T-cell (primary cell): Measurements from ENCODE around the gene ALDH2. TPM values are rescaled to one million over a fixed set of nuclear protein-coding genes. Genes with fewer than 3 reads are reported as not detected.

Source experiments
- ATAC-seq, 4 experiments: fragments of 200-7000 bp in 3 of 4; fragments of 150-1000 bp in 1 of 4; cut with Tn5 transposase; replicated peaks in 1 of 4; 1 replicate in 3 of 4; 2 replicates in 1 of 4; pipeline ENCODE4 v1.10.0; 2021; ENCODE audit warnings: moderate library complexity in 3 of 4, mild to moderate bottlenecking in 2 of 4, moderate number of reproducible peaks in 1 of 4
- CTCF ChIA-PET, 2 donors: fragments of 300-600 bp; sonication (Branson Sonifier 250); formaldehyde crosslinking; loops; one replicate each; lab custom pipeline; 2022; ENCODE audit warnings: antibody characterized with exemption in 2 of 2; lab: Charles Lee
- POLR2A ChIA-PET, 2 donors: fragments of 300-600 bp; sonication (Branson Sonifier 250); formaldehyde crosslinking; loops; one replicate each; lab custom pipeline; 2022; ENCODE audit warnings: antibody characterized with exemption in 2 of 2; lab: Charles Lee
- DNase-seq, 35 experiments: peaks; one replicate each; pipeline versions ENCODE4 v3.0.0 to v3.0.0-alpha.2; 2013 to 2023
- H3K27ac ChIP-seq: one replicate; pipeline ENCODE4 v1.5.1; 2013; ENCODE audit warnings: low read length
- H3K27me3 ChIP-seq, 2 experiments: replicated peaks in 1 of 2; 1 replicate in 1 of 2; 2 replicates in 1 of 2; pipeline versions ENCODE4 v1.6.1 to v1.7.0; 2013; ENCODE audit warnings: low read length in 1 of 2, mixed read lengths in 1 of 2; ENCODE audit not compliant: control insufficient read depth in 2 of 2, insufficient read depth in 2 of 2; ENCODE audit errors: extremely low read depth in 1 of 2
- H3K36me3 ChIP-seq, 2 donors: 1 replicate in 1 of 2; 2 replicates in 1 of 2; pipeline versions ENCODE4 v1.6.1 to v1.7.0; 2013; ENCODE audit warnings: low read length in 1 of 2; ENCODE audit not compliant: control insufficient read depth in 2 of 2, insufficient read depth in 1 of 2; ENCODE audit errors: extremely low read depth in 1 of 2
- H3K4me1 ChIP-seq, 2 experiments: 1 replicate in 1 of 2; 2 replicates in 1 of 2; pipeline versions ENCODE4 v1.6.1 to v1.7.0; 2013; ENCODE audit warnings: low read length in 2 of 2, mixed read lengths in 1 of 2; ENCODE audit not compliant: insufficient read depth in 2 of 2, control insufficient read depth in 1 of 2; ENCODE audit errors: extremely low read depth in 1 of 2
- H3K4me3 ChIP-seq, 2 donors: 1 replicate in 1 of 2; 2 replicates in 1 of 2; pipeline versions ENCODE4 v1.5.1 to v1.7.0; 2013; ENCODE audit warnings: mild to moderate bottlenecking in 2 of 2, low read length in 1 of 2, moderate library complexity in 1 of 2; ENCODE audit not compliant: control insufficient read depth in 1 of 2; ENCODE audit errors: extremely low read depth in 1 of 2
- H3K9me3 ChIP-seq: 2 replicates; pipeline ENCODE4 v1.7.0; 2013
- H3K27ac Mint-ChIP-seq, 2 donors: one replicate each; pipeline ENCODE4 v1.8.0; 2020 to 2021; ENCODE audit warnings: mild to moderate bottlenecking in 2 of 2, mixed read lengths in 2 of 2
- H3K27me3 Mint-ChIP-seq, 2 donors: one replicate each; pipeline ENCODE4 v1.8.0; 2021 to 2022; ENCODE audit warnings: mixed read lengths in 2 of 2
- H3K36me3 Mint-ChIP-seq: one replicate; pipeline ENCODE4 v1.8.0; 2021; ENCODE audit warnings: mixed read lengths
- H3K4me1 Mint-ChIP-seq, 3 donors: one replicate each; pipeline ENCODE4 v1.8.0; 2020 to 2022; ENCODE audit warnings: mixed read lengths in 3 of 3, mild to moderate bottlenecking in 1 of 3
- H3K4me3 Mint-ChIP-seq, 3 donors: one replicate each; pipeline ENCODE4 v1.8.0; 2020 to 2022; ENCODE audit warnings: mild to moderate bottlenecking in 3 of 3, mixed read lengths in 3 of 3, moderate library complexity in 3 of 3
- H3K9me3 Mint-ChIP-seq, 3 donors: one replicate each; pipeline ENCODE4 v1.8.0; 2020 to 2022; ENCODE audit warnings: mixed read lengths in 3 of 3
- WGBS: methylation state at CpG from one replicate; pipeline ENCODE4 v1.1.5; 2013; ENCODE audit warnings: missing lambda C conversion rate; ENCODE audit not compliant: insufficient coverage; 5-methylcytosine and 5-hydroxymethylcytosine counted together
- total RNA-seq, 35 experiments: library from RNA in 6 of 35; stranded (reverse) in 6 of 35; fragments of 120-200 nt in 1 of 35; gene quantifications; one replicate each; pipeline versions ENCODE4 v1.2.1 to v1.2.4 and lab custom pipeline; 2013 to 2026

Gene ALDH2
- total RNA-seq, 5 donors from 2014 or later (not counting 1 experiment from before 2014, with no cell fraction given) = 1.3 to 3.5 (median 2.5) TPM

DNA sequence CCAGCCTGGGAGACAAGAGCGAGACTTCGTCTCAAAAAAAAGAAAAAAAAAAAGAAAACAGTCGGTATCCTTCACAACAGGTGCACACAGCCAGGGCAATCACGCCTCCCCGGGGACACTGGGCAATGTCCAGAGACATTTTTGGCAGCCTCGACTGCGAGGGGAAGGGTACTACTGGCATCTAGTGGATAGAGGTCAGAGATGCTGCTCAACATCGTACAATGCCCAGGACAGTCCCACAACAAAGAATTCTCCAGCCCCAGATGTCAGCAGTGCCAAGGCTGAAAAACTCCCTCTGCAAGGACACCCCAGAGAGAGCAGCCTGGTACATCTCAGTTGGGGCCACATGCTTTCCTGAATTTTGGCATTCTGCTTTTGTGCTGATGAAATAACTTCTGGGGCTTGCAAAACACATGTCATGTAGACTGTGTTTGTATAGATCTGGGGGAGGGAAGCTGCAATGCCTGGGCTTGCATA is 21.5 kb downstream of the ALDH2 start:
- H3K4me3 ChIP-seq = no peak overlapping the region
- Mint-ChIP-seq H3K36me3 (no peaks in the 10 kb centered on the region), H3K9me3 (no peaks in the 10 kb centered on the region), H3K4me1 (no peaks in the 10 kb centered on the region), H3K27me3 (no peaks in the 10 kb centered on the region), H3K27ac (no peak overlapping the region), H3K4me3 (no peak overlapping the region)
- H3K27ac ChIP-seq = no peak overlapping the region
- H3K27me3 ChIP-seq = no peaks in the 10 kb centered on the region
- H3K36me3 ChIP-seq = no peaks in the 10 kb centered on the region
- DNase-seq (no peak), ATAC-seq (no peak)
- H3K9me3 ChIP-seq = no peaks in the 10 kb centered on the region
- WGBS = 73% methylated on average over 2 of the region's 8 CpGs
- no peaks in the 10 kb centered on the region for H3K4me1 ChIP-seq
- POLR2A ChIA-PET = interaction anchor here in 1 of 2 donors (0.5 kb wide), 1 partner anchor 1534 kb away, joined by 3 read pairs; no protein-coding TSS in a partner anchor
- CTCF ChIA-PET = no interaction called here

DNA sequence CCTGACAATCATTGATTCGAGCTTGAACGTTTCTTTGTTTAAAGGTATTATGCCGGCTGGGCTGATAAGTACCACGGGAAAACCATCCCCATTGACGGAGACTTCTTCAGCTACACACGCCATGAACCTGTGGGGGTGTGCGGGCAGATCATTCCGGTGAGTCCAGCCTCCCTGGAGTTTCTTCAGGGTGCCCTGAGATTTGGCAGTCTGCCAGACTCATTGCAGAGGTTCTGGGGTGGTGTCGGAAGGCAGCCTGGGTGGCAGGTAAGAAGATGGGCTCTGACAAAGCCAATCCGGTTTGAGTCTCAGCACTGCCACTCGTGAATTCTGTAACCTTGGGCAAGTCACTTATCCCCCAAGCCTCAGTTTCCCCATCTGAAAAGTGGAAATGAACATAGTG is 23.0 kb downstream of the ALDH2 start:
- DNase-seq = no peak
- Histone ChIP-seq H3K4me3 (no peak overlapping the region), H3K27me3 (no peaks in the 10 kb centered on the region), H3K9me3 (no peaks in the 10 kb centered on the region), H3K4me1 (no peaks in the 10 kb centered on the region), H3K27ac (no peak overlapping the region), H3K36me3 (no peaks in the 10 kb centered on the region)
- WGBS = 92% methylated on average over 7 of the region's 11 CpGs
- Mint-ChIP-seq H3K27ac (no peak overlapping the region), H3K27me3 (no peaks in the 10 kb centered on the region), H3K4me1 (no peaks in the 10 kb centered on the region), H3K9me3 (no peaks in the 10 kb centered on the region), H3K4me3 (no peak overlapping the region), H3K36me3 (no peaks in the 10 kb centered on the region)
- ChIA-PET POLR2A (no interaction called here), CTCF (no interaction called here)
- no peak for ATAC-seq

DNA sequence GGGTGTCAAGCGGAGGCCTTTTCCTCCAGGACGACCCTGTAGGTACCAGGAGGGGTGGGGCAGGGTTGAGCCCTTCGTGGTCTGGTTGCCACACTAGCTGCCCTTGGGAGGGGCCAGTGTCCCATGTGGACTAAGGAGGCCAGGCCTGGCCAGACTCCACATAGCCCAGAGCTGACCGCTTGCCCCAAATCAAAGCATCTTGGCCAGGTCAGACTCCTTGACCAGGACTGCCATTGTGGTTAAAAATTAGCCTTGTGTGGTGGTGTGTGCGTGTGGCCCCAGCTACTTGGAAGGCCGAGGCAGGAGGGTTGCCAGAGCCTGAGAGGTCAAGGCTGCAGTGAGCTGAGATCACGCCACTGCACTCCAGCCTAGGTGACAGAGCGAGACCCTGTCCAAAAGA is 24.8 kb downstream of the ALDH2 start:
- Histone ChIP-seq H3K9me3 (no peaks in the 10 kb centered on the region), H3K36me3 (no peaks in the 10 kb centered on the region), H3K27ac (no peak overlapping the region), H3K4me3 (no peak overlapping the region), H3K27me3 (no peaks in the 10 kb centered on the region), H3K4me1 (no peaks in the 10 kb centered on the region)
- WGBS = 85% methylated on average over 8 of the region's 8 CpGs
- no peaks in the 10 kb centered on the region for H3K4me1 Mint-ChIP-seq
- ATAC-seq (no peak), DNase-seq (no peak)
- POLR2A ChIA-PET = no interaction called here
- H3K36me3 Mint-ChIP-seq = no peaks in the 10 kb centered on the region
- no peaks in the 10 kb centered on the region for H3K27me3 Mint-ChIP-seq
- no peak overlapping the region for H3K4me3 Mint-ChIP-seq
- CTCF ChIA-PET = interaction anchor here in 1 of 2 donors (0.6 kb wide), 1 partner anchor 23 kb away, joined by 4 read pairs; no protein-coding TSS in a partner anchor
- no peaks in the 10 kb centered on the region for H3K9me3 Mint-ChIP-seq
- no peak overlapping the region for H3K27ac Mint-ChIP-seq

DNA sequence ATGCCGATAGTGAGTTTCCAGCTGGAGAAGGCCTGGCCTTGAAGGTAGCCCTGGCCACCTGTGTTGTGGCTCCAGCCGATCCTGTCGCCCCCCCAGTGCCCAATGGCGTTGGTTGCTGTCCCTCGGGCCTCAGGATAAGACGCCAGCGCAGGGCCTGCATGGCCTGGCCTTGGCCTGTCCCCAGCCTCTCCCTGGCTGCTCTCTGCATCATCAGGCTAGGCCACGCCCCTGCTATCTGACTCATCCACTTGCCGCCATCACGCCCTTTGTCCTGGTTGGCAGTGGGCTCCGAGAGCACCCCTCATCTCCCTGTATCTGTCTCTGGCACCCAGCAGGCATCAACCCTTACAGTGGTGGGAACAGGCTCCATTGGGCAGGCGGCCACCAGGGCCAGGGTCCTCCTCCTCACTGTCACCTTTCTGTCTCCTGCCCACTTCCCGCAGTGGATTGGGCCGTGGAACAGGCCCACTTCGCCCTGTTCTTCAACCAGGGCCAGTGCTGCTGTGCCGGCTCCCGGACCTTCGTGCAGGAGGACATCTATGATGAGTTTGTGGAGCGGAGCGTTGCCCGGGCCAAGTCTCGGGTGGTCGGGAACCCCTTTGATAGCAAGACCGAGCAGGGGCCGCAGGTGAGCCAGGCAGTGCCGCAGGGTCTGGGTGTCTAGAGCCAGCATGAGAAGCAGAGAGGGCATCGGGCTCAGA is 25.6 kb downstream of the ALDH2 start:
- Mint-ChIP-seq H3K4me1 (no peaks in the 10 kb centered on the region), H3K27ac (no peak overlapping the region), H3K36me3 (no peaks in the 10 kb centered on the region), H3K27me3 (no peaks in the 10 kb centered on the region), H3K4me3 (no peak overlapping the region), H3K9me3 (no peaks in the 10 kb centered on the region)
- Histone ChIP-seq H3K36me3 (no peaks in the 10 kb centered on the region), H3K4me3 (no peak overlapping the region), H3K4me1 (no peaks in the 10 kb centered on the region), H3K27me3 (no peaks in the 10 kb centered on the region), H3K9me3 (no peaks in the 10 kb centered on the region), H3K27ac (no peak overlapping the region)
- CTCF ChIA-PET = no interaction called here
- DNase-seq (no peak), ATAC-seq (no peak)
- POLR2A ChIA-PET = no interaction called here
- WGBS = 90% methylated on average over 25 of the region's 27 CpGs

DNA sequence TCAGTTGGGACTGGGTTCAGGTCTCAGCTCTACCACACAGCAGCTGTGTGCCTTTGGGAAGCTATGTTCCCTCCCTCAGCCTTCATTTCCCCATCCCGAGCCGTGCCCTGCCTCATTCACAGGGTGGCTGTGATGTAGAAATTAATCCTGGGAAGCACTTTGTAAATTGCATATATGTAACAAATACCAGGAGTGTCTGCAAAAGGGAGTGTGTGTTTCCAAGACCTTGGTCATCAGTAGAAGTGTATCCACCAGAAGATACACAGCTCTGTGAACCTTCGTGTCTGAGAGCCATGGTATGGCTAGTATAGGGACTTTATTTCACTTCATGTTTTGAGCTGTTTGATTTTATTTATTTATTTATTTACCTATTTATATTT is 26.1 kb downstream of the ALDH2 start:
- no peaks in the 10 kb centered on the region for H3K27me3 Mint-ChIP-seq
- WGBS = no CpG with 5 or more reads among the region's 3 CpGs
- H3K4me3 Mint-ChIP-seq = no peak overlapping the region
- no peaks in the 10 kb centered on the region for H3K9me3 ChIP-seq
- ChIA-PET POLR2A (no interaction called here), CTCF (no interaction called here)
- H3K36me3 ChIP-seq = no peaks in the 10 kb centered on the region
- H3K9me3 Mint-ChIP-seq = no peaks in the 10 kb centered on the region
- no peaks in the 10 kb centered on the region for H3K4me1 Mint-ChIP-seq
- no peaks in the 10 kb centered on the region for H3K27me3 ChIP-seq
- no peak for DNase-seq
- H3K4me3 ChIP-seq = no peak overlapping the region
- no peak for ATAC-seq
- no peaks in the 10 kb centered on the region for H3K4me1 ChIP-seq
- no peak overlapping the region for H3K27ac Mint-ChIP-seq
- no peaks in the 10 kb centered on the region for H3K36me3 Mint-ChIP-seq
- H3K27ac ChIP-seq = no peak overlapping the region

DNA sequence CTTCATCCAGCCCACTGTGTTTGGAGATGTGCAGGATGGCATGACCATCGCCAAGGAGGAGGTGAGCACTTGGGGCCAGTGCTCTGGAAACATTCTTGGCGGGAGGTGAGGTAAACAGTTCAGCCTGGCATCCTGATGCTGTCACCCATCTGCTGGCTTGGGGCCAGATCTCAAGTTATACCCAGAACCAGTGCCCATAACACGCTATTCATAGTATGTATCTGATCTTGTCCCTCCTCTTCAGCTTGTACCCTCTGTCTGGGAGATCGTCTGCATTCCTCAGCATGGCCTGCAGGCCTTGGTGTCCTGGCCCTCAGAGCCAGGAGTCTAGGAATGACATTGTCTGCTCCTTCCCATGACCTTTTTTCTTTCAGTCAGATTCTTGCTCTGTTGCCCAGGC is 31.4 kb downstream of the ALDH2 start:
- peaks cover 6% of the 10 kb centered on the region for H3K36me3 Mint-ChIP-seq
- ChIA-PET POLR2A (no interaction called here), CTCF (no interaction called here)
- Histone ChIP-seq H3K27me3 (no peaks in the 10 kb centered on the region), H3K4me1 (no peaks in the 10 kb centered on the region), H3K9me3 (no peaks in the 10 kb centered on the region), H3K36me3 (no peaks in the 10 kb centered on the region), H3K27ac (no peak overlapping the region), H3K4me3 (no peak overlapping the region)
- no peaks in the 10 kb centered on the region for H3K4me1 Mint-ChIP-seq
- H3K9me3 Mint-ChIP-seq = no peaks in the 10 kb centered on the region
- H3K27me3 Mint-ChIP-seq = no peaks in the 10 kb centered on the region
- no peak for ATAC-seq
- 84% methylated on average over 4 of the region's 4 CpGs for WGBS
- no peak overlapping the region for H3K27ac Mint-ChIP-seq
- H3K4me3 Mint-ChIP-seq = no peak overlapping the region
- no peak for DNase-seq
